Erythroblast (primary cell): ENCODE results near the gene ZBTB7C.

Experiments
- GATA1 ChIP-seq: IDR thresholded peaks from 2 replicates; pipeline ENCODE4 v1.6.1; 2011; ENCODE audit warnings: low read depth, mild to moderate bottlenecking, control low read depth, low read length, moderate library complexity
- POLR2A ChIP-seq: IDR thresholded peaks from 2 replicates; pipeline ENCODE4 v1.6.1; 2011; ENCODE audit warnings: mild to moderate bottlenecking, low read length

GRCh38 chr18:48035556-48035860 is 373.7 kb downstream of the ZBTB7C start:
- TF ChIP-seq POLR2A, result no peak
- no peak for TF ChIP-seq GATA1
